AG04450 (cell line): ENCODE data around the gene GRB10. TPM values are rescaled to one million over a fixed set of nuclear protein-coding genes. Genes with fewer than 3 reads are reported as not detected.

Experiments used
- CTCF ChIA-PET: fragments of 300-600, 350-600 bp; formaldehyde crosslinking; extraction: SDS; loops from one replicate; lab custom pipeline; 2022; ENCODE audit warnings: antibody characterized with exemption, inconsistent platforms; lab: Charles Lee
- POLR2A ChIA-PET: fragments of 350-600 bp; formaldehyde crosslinking; extraction: SDS; loops from one replicate; lab custom pipeline; 2021; ENCODE audit warnings: antibody characterized with exemption, inconsistent platforms; lab: Yijun Ruan, JAX
- DNase-seq: peaks from one replicate; pipeline ENCODE4 v3.0.0-alpha.2; 2011; ENCODE audit warnings: low read depth, low spot score
- H3K27ac ChIP-seq: one replicate; pipeline ENCODE4 v1.5.1; 2012; ENCODE audit warnings: low read depth, low read length, control low read depth
- H3K27me3 ChIP-seq: one replicate; pipeline ENCODE4 v1.6.0; 2012; ENCODE audit warnings: low read length; ENCODE audit not compliant: control insufficient read depth, insufficient read depth
- H3K4me3 ChIP-seq: 2 replicates; pipeline ENCODE4 v1.5.1; 2011; ENCODE audit warnings: mild to moderate bottlenecking, low read depth, low read length, control low read depth
- H3K9me3 ChIP-seq: 2 replicates; pipeline ENCODE4 v1.5.1; 2012; ENCODE audit warnings: low read length; ENCODE audit not compliant: control insufficient read depth, insufficient read depth
- CTCF ChIP-seq: IDR thresholded peaks from 2 replicates; pipeline ENCODE4 v1.5.1; 2011; ENCODE audit warnings: low read depth, low read length, control low read depth, inconsistent platforms
- polyA plus RNA-seq: library from polyadenylated mRNA; depleted of rRNA; stranded (reverse); fragments of >200 nt; gene quantifications from 2 replicates; pipeline ENCODE4 v1.2.3, GENCODE V29; 2011

Gene GRB10
- polyA plus RNA-seq, 1 experiment: 8.0 TPM

- H3K27me3 ChIP-seq: peaks cover 39% of the 10 kb centered on the region
- no peaks in the 10 kb centered on the region; the same call in 1 of the 2 replicates for H3K9me3 ChIP-seq
- ChIA-PET POLR2A (no interaction called here), CTCF (interaction anchor here (1.0 kb wide), 1 partner anchor 19 kb away, joined by 3 read pairs; no protein-coding TSS in a partner anchor)
- DNase-seq: no peak
- H3K4me3 ChIP-seq: no peak overlapping the region
- H3K27ac ChIP-seq: no peak overlapping the region
- no peak for TF ChIP-seq CTCF
These were observed 22.9 kb upstream of the GRB10 start for GRCh38 chr7:50805447-50806125.

- no peak for TF ChIP-seq CTCF
- Histone ChIP-seq H3K4me3 (no peak overlapping the region), H3K9me3 (no peaks in the 10 kb centered on the region; the same call in 1 of the 2 replicates), H3K27ac (no peak overlapping the region), H3K27me3 (peaks cover 30% of the 10 kb centered on the region)
- DNase-seq: no peak
- ChIA-PET CTCF (interaction anchor here (1.2 kb wide), 1 partner anchor 336 kb away, joined by 3 read pairs; no protein-coding TSS in a partner anchor), POLR2A (no interaction called here)
These were observed 21.0 kb upstream of the GRB10 start for GRCh38 chr7:50803359-50804337.

GRCh38 chr7:50801907-50802306 is 19.2 kb upstream of the GRB10 start:
- POLR2A ChIA-PET: no interaction called here

GRCh38 chr7:50799873-50800272 is 17.2 kb upstream of the GRB10 start:
- Histone ChIP-seq H3K9me3 (no peaks in the 10 kb centered on the region), H3K4me3 (no peak overlapping the region), H3K27ac (no peak overlapping the region), H3K27me3 (peaks cover 28% of the 10 kb centered on the region)
- no peak for TF ChIP-seq CTCF
- ChIA-PET POLR2A (no interaction called here), CTCF (interaction anchor here (1.7 kb wide), 1 partner anchor 332 kb away, joined by 4 read pairs; no protein-coding TSS in a partner anchor)
- no peak for DNase-seq

More at GRCh38 chr7:50801907-50802306, 19.2 kb upstream of the GRB10 start:
- TF ChIP-seq CTCF: no peak
- Histone ChIP-seq H3K27ac (no peak overlapping the region), H3K9me3 (no peaks in the 10 kb centered on the region), H3K27me3 (peaks cover 34% of the 10 kb centered on the region), H3K4me3 (no peak overlapping the region)
- CTCF ChIA-PET: interaction anchor here (1.0 kb wide), 1 partner anchor 29 kb away, joined by 4 read pairs; no protein-coding TSS in a partner anchor
- DNase-seq: no peak
